ENCODE measurements around the gene PYURF. TPM values are rescaled to one million over a fixed set of nuclear protein-coding genes. Genes with fewer than 3 reads are reported as not detected.
A peak's percentile ranks its signal among the peaks of the same experiment; 100 is the strongest.

PYURF gene
- total RNA-seq, 1 experiment from 2014 or later = 41.7 TPM

DNA sequence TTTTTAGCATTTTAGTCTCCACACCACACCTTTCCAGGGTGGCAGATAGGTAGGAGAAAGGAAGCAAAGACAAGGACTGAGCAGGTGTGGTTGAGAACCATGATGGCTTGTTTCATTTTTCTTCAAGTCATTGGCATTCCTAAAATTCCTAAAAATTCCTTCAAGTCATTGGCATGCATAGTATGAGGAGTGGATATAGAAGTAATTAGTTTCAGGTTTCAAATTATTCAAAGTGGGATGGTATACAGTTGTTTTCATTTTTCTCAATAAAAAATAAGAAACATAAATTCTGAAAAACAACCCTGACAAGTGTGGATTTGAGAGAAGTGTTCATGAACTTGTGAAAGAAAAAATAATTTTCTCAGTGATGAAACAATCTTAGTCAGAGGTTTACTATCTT, 46.4 kb upstream of the PYURF start:
- Mint-ChIP-seq H3K4me1 (peaks cover 14% of the 10 kb centered on the region in 2 experiments), H3K4me3 (no peak overlapping the region), H3K36me3 (ENCODE audit: insufficient read depth in 1 of 3, low read depth in 3 of 3) (no peaks in the 10 kb centered on the region), H3K9me3 (no peaks in the 10 kb centered on the region; a peak in 1 of 5 replicates), H3K27me3 (ENCODE audit: low read depth) (no peaks in the 10 kb centered on the region; the same call in 1 of the 2 replicates), H3K27ac (0 out of 7 replicates have a peak overlapping the region, but pooled peaks of 2 of the 3 experiments have one; percentile 19 to 50)
- Histone ChIP-seq H4K5ac (ENCODE audit: insufficient read length, low read depth, low read length) (no peak overlapping the region), H3K14ac (ENCODE audit: insufficient read depth, low read length) (no peak overlapping the region), H3K79me1 (ENCODE audit: insufficient read depth, low read depth, low read length, poor library complexity, severe bottlenecking) (no peaks in the 10 kb centered on the region), H3K9ac (ENCODE audit: extremely low read depth, insufficient read length, low read length) (no peak overlapping the region), H3K4me2 (ENCODE audit: insufficient read depth, insufficient read length, low read length) (no peak overlapping the region), H3K27ac (ENCODE audit: insufficient read length, low read depth, low read length) (no peak overlapping the region), H2BK12ac (ENCODE audit: insufficient read length, low read depth, low read length) (no peak overlapping the region), H4K8ac (replicated peaks; ENCODE audit: insufficient read length, low read depth, low read length) (no peak overlapping the region), H2BK20ac (ENCODE audit: low read depth, low read length, poor library complexity, severe bottlenecking) (no peak overlapping the region), H2BK5ac (ENCODE audit: insufficient read length, low read length) (no peak overlapping the region), H4K91ac (ENCODE audit: insufficient read length, low read depth, low read length) (no peak overlapping the region), H3K9me3 (ENCODE audit: control insufficient read depth, low read depth, low read length) (no peaks in the 10 kb centered on the region), H2BK15ac (ENCODE audit: low read depth, low read length) (no peak overlapping the region), H3K18ac (ENCODE audit: insufficient read length, low read depth, low read length) (peak overlapping the region; percentile 45), H3T11ph (ENCODE audit: low read length) (no peak overlapping the region), H4K20me1 (ENCODE audit: control insufficient read depth, insufficient read depth, insufficient read length) (no peaks in the 10 kb centered on the region), H2AK5ac (ENCODE audit: insufficient read length, low read length) (no peak overlapping the region), H3K56ac (ENCODE audit: insufficient read length, low read depth, low read length) (no peak overlapping the region), H3K23ac (ENCODE audit: insufficient read length, low read depth, low read length) (no peak overlapping the region), H2BK120ac (ENCODE audit: low read depth, low read length, poor library complexity, severe bottlenecking) (no peak overlapping the region), H3K4me1 (ENCODE audit: insufficient read depth, low read length) (peaks cover 7% of the 10 kb centered on the region; the same call in 1 of the 2 replicates), H3K27me3 (ENCODE audit: insufficient read depth, low read length) (no peaks in the 10 kb centered on the region), H3K23me2 (ENCODE audit: insufficient read length, low read depth, low read length, poor library complexity, severe bottlenecking) (no peaks in the 10 kb centered on the region), H3K79me2 (ENCODE audit: insufficient read depth, low read length) (no peaks in the 10 kb centered on the region), H2AFZ (ENCODE audit: low read length) (peak overlapping the region; percentile 69), H3K4ac (ENCODE audit: low read depth, low read length) (no peak overlapping the region)
- TF ChIP-seq, protein P1, sequence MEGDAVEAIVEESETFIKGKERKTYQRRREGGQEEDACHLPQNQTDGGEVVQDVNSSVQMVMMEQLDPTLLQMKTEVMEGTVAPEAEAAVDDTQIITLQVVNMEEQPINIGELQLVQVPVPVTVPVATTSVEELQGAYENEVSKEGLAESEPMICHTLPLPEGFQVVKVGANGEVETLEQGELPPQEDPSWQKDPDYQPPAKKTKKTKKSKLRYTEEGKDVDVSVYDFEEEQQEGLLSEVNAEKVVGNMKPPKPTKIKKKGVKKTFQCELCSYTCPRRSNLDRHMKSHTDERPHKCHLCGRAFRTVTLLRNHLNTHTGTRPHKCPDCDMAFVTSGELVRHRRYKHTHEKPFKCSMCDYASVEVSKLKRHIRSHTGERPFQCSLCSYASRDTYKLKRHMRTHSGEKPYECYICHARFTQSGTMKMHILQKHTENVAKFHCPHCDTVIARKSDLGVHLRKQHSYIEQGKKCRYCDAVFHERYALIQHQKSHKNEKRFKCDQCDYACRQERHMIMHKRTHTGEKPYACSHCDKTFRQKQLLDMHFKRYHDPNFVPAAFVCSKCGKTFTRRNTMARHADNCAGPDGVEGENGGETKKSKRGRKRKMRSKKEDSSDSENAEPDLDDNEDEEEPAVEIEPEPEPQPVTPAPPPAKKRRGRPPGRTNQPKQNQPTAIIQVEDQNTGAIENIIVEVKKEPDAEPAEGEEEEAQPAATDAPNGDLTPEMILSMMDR (conservative IDR thresholded peaks at IDR 0.05) = no peak
- DNase-seq = no peak
